Mesothelial cell of epicardium (in vitro differentiated cells): Measurements from ENCODE around the gene TMEM125. TPM values are rescaled to one million over a fixed set of nuclear protein-coding genes. Genes with fewer than 3 reads are reported as not detected.

Experiments
- DNase-seq, 2 experiments: peaks; one replicate each; pipeline ENCODE4 v3.0.0; 2021; ENCODE audit warnings: low spot score in 2 of 2; ENCODE audit not compliant: unreplicated experiment in 2 of 2
- H3K27ac Mint-ChIP-seq: 2 replicates; pipeline ENCODE4 v1.8.0; 2021; ENCODE audit warnings: mixed read lengths
- H3K27me3 Mint-ChIP-seq: 2 replicates; pipeline ENCODE4 v1.8.0; 2021; ENCODE audit warnings: low read depth, mixed read lengths
- H3K36me3 Mint-ChIP-seq: 2 replicates; pipeline ENCODE4 v1.8.0; 2021; ENCODE audit warnings: mixed read lengths
- H3K4me1 Mint-ChIP-seq: 2 replicates; pipeline ENCODE4 v1.8.0; 2021; ENCODE audit warnings: mixed read lengths
- H3K4me3 Mint-ChIP-seq: 2 replicates; pipeline ENCODE4 v1.8.0; 2021; ENCODE audit warnings: mild to moderate bottlenecking, moderate library complexity, mixed read lengths
- H3K9me3 Mint-ChIP-seq: 2 replicates; pipeline ENCODE4 v1.8.0; 2021; ENCODE audit warnings: mixed read lengths
- CTCF ChIP-seq: fragments of 200-600 bp; sonication (generic); IDR thresholded peaks from one replicate; pipeline ENCODE4 v1.5.0; 2021; ENCODE audit warnings: antibody characterized with exemption; ENCODE audit not compliant: unreplicated experiment
- total RNA-seq: library from RNA; stranded (reverse); gene quantifications from 3 replicates; pipeline ENCODE4 v1.2.1, GENCODE V29; 2021

Gene TMEM125
- total RNA-seq, 1 donor from 2014 or later: 9.2 TPM

GRCh38 chr1:43234267-43234666, 35.5 kb upstream of the TMEM125 start:
- no peak overlapping the region for H3K27ac Mint-ChIP-seq
- H3K9me3 Mint-ChIP-seq: no peaks in the 10 kb centered on the region
- no peak for DNase-seq
- H3K4me1 Mint-ChIP-seq: peaks cover 9% of the 10 kb centered on the region
- H3K4me3 Mint-ChIP-seq: no peak overlapping the region
- TF ChIP-seq CTCF: no peak
- no peaks in the 10 kb centered on the region for H3K27me3 Mint-ChIP-seq
- H3K36me3 Mint-ChIP-seq: no peaks in the 10 kb centered on the region

GRCh38 chr1:43235040-43235439, 34.7 kb upstream of the TMEM125 start:
- Mint-ChIP-seq H3K9me3 (no peaks in the 10 kb centered on the region), H3K36me3 (no peaks in the 10 kb centered on the region), H3K27ac (no peak overlapping the region), H3K4me3 (no peak overlapping the region), H3K27me3 (no peaks in the 10 kb centered on the region), H3K4me1 (peaks cover 9% of the 10 kb centered on the region)
- no peak for DNase-seq
- no peak for TF ChIP-seq CTCF

- Mint-ChIP-seq H3K27ac (no peak overlapping the region), H3K9me3 (peaks cover 4% of the 10 kb centered on the region), H3K27me3 (no peaks in the 10 kb centered on the region), H3K4me3 (no peak overlapping the region), H3K36me3 (no peaks in the 10 kb centered on the region), H3K4me1 (peaks cover 9% of the 10 kb centered on the region)
- peak in 1 of 2 experiments; percentile 20 for DNase-seq
- no peak for TF ChIP-seq CTCF
Measured at GRCh38 chr1:43235451-43236121, 34.2 kb upstream of the TMEM125 start.

GRCh38 chr1:43237121-43237520, 32.7 kb upstream of the TMEM125 start:
- Mint-ChIP-seq H3K9me3 (peaks cover 6% of the 10 kb centered on the region), H3K27me3 (no peaks in the 10 kb centered on the region), H3K4me3 (no peak overlapping the region), H3K27ac (no peak overlapping the region), H3K4me1 (peaks cover 6% of the 10 kb centered on the region), H3K36me3 (no peaks in the 10 kb centered on the region)
- no peak for DNase-seq
- TF ChIP-seq CTCF: no peak

GRCh38 chr1:43238085-43238484, 31.7 kb upstream of the TMEM125 start:
- Mint-ChIP-seq H3K27ac (no peak overlapping the region), H3K9me3 (peaks cover 6% of the 10 kb centered on the region), H3K4me1 (no peaks in the 10 kb centered on the region), H3K27me3 (no peaks in the 10 kb centered on the region), H3K36me3 (no peaks in the 10 kb centered on the region), H3K4me3 (no peak overlapping the region)
- peak; percentile 19 for TF ChIP-seq CTCF
- DNase-seq: peak in 1 of 2 experiments; percentile 40
